Neuron (in vitro differentiated cells): ENCODE measurements around the gene CDC25B.

Source experiments
- H2AFZ ChIP-seq: one replicate; pipeline ENCODE4 v1.6.1; 2013; ENCODE audit warnings: low read depth, mild to moderate bottlenecking, inconsistent platforms, low read length, moderate library complexity
- H3K27me3 ChIP-seq: one replicate; pipeline ENCODE4 v1.6.1; 2013; ENCODE audit warnings: low read length; ENCODE audit not compliant: insufficient read depth
- H3K36me3 ChIP-seq: one replicate; pipeline ENCODE4 v1.6.1; 2013; ENCODE audit warnings: low read length; ENCODE audit not compliant: insufficient read depth
- H3K4me1 ChIP-seq: one replicate; pipeline ENCODE4 v1.6.1; 2013; ENCODE audit warnings: low read length; ENCODE audit not compliant: insufficient read depth
- H3K4me3 ChIP-seq: 2 replicates; pipeline ENCODE4 v1.5.1; 2013; ENCODE audit warnings: mild to moderate bottlenecking, low read length, moderate library complexity
- H3K9me3 ChIP-seq: one replicate; pipeline ENCODE4 v1.6.1; 2013; ENCODE audit warnings: low read length

The CDC25B gene

DNA sequence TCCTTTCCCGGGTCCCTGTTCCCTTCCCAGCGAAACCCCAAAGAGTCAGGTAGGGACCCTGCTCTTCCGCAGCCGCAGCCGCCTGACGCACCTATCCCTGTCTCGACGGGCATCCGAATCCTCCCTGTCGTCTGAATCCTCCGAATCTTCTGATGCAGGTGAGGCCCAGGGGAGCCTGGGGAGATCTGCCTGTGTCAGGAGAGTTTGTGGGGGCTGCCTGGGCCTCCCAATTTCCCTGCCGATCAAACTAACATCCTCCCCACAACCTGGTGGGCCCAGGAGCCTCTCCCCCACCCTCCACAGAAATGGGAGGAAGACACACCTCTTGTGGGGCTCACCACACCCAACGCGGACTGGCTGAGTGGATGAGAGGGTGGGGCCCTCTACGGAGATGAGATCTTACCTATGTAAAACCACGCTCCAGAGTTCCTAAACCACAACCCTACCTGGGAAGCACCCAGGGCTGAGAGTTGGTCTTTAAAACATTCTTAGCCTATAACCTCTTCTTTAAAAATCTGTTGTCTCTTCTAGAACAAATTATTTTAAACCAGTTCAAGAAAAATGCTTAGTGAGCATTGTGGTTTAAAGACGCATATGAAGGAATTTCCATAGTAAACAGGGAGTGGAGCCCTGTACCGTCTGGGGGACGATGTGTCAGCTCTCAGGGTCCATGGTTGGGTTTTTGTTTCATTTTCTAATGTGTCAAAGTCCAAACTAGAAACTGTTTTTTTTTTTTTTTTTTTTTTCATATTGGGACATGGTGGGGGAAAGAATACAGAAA, 1.7 kb downstream of the CDC25B start:
- no peaks in the 10 kb centered on the region for H3K27me3 ChIP-seq
- H3K9me3 ChIP-seq, result no peaks in the 10 kb centered on the region
- H3K36me3 ChIP-seq, result peaks cover 16% of the 10 kb centered on the region
- no peak overlapping the region for H3K4me3 ChIP-seq
- H3K4me1 ChIP-seq, result peaks cover 38% of the 10 kb centered on the region
- H2AFZ ChIP-seq, result no peak overlapping the region

DNA sequence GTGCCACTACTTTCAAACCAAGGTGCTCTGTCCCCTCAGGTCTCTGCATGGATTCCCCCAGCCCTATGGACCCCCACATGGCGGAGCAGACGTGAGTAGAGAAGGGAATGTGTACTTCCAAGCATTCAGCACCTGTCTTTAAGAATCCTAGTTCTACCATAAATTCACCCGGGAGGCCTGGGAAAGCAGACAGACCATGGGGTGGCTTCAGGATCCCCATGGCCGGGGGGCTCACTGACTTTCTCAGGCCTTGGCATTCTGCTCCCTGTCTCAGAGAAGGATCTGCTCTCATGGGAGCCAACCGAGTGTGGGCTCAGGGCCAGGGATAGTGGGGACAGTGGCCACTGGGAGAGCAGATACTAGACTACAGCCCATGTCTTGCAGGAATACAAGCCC, 2.3 kb downstream of the CDC25B start:
- Histone ChIP-seq H3K36me3 (peaks cover 22% of the 10 kb centered on the region), H3K9me3 (no peaks in the 10 kb centered on the region), H3K27me3 (no peaks in the 10 kb centered on the region), H2AFZ (no peak overlapping the region), H3K4me1 (peaks cover 38% of the 10 kb centered on the region), H3K4me3 (no peak overlapping the region)

DNA sequence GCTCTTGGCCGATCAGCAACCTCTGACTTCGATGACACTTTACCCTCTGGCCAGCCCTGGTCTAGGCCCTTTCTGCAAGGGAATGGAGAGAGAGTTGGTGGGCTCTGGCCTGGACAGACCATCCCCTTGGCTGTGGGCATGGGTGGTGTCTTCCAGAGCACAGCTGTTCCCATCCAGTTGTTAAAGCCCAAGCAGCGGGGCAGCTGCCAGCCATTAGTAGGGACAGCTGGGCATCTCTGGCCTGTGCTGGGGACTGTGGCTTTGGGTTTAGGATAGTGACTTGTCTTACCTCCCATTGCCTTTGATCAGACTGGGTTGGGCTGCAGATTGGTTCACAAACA, 2.8 kb downstream of the CDC25B start:
- Histone ChIP-seq H2AFZ (no peak overlapping the region), H3K27me3 (no peaks in the 10 kb centered on the region), H3K4me1 (peaks cover 38% of the 10 kb centered on the region), H3K36me3 (peaks cover 27% of the 10 kb centered on the region), H3K9me3 (no peaks in the 10 kb centered on the region), H3K4me3 (no peak overlapping the region)

- H3K36me3 ChIP-seq, result peaks cover 32% of the 10 kb centered on the region
- no peak overlapping the region for H3K4me3 ChIP-seq
- peaks cover 38% of the 10 kb centered on the region for H3K4me1 ChIP-seq
- H3K27me3 ChIP-seq, result no peaks in the 10 kb centered on the region
- H2AFZ ChIP-seq, result no peak overlapping the region
- no peaks in the 10 kb centered on the region for H3K9me3 ChIP-seq
Measured at GRCh38 chr20:3800256-3800877, 4.3 kb downstream of the CDC25B start.

GRCh38 chr20:3800878-3801260, 4.8 kb downstream of the CDC25B start:
- H3K27me3 ChIP-seq, result no peaks in the 10 kb centered on the region
- H3K9me3 ChIP-seq, result no peaks in the 10 kb centered on the region
- no peak overlapping the region for H2AFZ ChIP-seq
- peaks cover 35% of the 10 kb centered on the region for H3K36me3 ChIP-seq
- H3K4me3 ChIP-seq, result no peak overlapping the region
- H3K4me1 ChIP-seq, result peaks cover 32% of the 10 kb centered on the region

GRCh38 chr20:3801299-3801698, 5.2 kb downstream of the CDC25B start:
- H3K27me3 ChIP-seq, result no peaks in the 10 kb centered on the region
- H3K4me3 ChIP-seq, result no peak overlapping the region
- peaks cover 35% of the 10 kb centered on the region for H3K36me3 ChIP-seq
- H2AFZ ChIP-seq, result no peak overlapping the region
- no peaks in the 10 kb centered on the region for H3K9me3 ChIP-seq
- peaks cover 32% of the 10 kb centered on the region for H3K4me1 ChIP-seq

DNA sequence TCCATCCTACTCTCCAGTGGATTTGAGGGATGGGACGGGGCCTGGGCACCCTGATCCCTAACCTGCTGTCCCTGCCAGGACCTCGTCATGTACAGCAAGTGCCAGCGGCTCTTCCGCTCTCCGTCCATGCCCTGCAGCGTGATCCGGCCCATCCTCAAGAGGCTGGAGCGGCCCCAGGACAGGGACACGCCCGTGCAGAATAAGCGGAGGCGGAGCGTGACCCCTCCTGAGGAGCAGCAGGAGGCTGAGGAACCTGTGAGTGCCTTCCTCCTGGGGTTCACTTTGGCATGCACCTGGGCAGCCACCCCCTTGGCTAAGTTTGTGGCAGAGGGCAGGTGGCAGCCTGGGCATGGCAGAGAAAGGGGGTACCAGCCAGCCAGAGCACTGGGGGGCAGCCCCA, 5.7 kb downstream of the CDC25B start:
- Histone ChIP-seq H3K27me3 (no peaks in the 10 kb centered on the region), H3K36me3 (peaks cover 35% of the 10 kb centered on the region), H3K4me1 (peaks cover 27% of the 10 kb centered on the region), H3K4me3 (no peak overlapping the region), H2AFZ (no peak overlapping the region), H3K9me3 (no peaks in the 10 kb centered on the region)

- Histone ChIP-seq H3K36me3 (peaks cover 35% of the 10 kb centered on the region), H3K4me3 (no peak overlapping the region), H2AFZ (no peak overlapping the region), H3K9me3 (no peaks in the 10 kb centered on the region), H3K4me1 (peaks cover 19% of the 10 kb centered on the region), H3K27me3 (no peaks in the 10 kb centered on the region)
Measured at GRCh38 chr20:3802524-3803239, 6.6 kb downstream of the CDC25B start.

GRCh38 chr20:3803289-3803688, 7.2 kb downstream of the CDC25B start:
- Histone ChIP-seq H3K4me1 (peaks cover 19% of the 10 kb centered on the region), H3K4me3 (no peak overlapping the region), H3K27me3 (no peaks in the 10 kb centered on the region), H3K36me3 (peaks cover 35% of the 10 kb centered on the region), H3K9me3 (no peaks in the 10 kb centered on the region), H2AFZ (no peak overlapping the region)

DNA sequence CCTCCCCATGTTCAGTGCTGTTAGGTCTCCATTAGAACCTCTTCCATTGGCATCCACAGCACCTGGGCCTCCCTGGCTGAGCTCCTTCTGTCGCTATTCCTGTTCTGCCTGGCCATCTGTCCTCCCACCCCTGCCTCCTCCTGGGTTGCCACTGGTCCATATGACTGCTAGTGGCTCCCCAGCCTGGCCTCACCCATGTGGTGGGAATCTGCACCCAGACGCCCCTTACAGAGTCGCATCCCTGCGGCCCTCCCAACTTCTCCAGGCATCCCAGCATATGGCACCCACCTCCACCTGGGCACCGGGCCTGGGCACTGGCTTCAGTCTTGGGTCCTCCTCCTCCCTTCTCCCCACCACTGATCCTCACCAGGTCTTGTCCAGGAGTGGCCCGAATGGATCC, 7.7 kb downstream of the CDC25B start:
- Histone ChIP-seq H3K36me3 (peaks cover 35% of the 10 kb centered on the region), H3K4me3 (no peak overlapping the region), H3K27me3 (no peaks in the 10 kb centered on the region), H3K9me3 (no peaks in the 10 kb centered on the region), H2AFZ (no peak overlapping the region), H3K4me1 (peaks cover 17% of the 10 kb centered on the region)

DNA sequence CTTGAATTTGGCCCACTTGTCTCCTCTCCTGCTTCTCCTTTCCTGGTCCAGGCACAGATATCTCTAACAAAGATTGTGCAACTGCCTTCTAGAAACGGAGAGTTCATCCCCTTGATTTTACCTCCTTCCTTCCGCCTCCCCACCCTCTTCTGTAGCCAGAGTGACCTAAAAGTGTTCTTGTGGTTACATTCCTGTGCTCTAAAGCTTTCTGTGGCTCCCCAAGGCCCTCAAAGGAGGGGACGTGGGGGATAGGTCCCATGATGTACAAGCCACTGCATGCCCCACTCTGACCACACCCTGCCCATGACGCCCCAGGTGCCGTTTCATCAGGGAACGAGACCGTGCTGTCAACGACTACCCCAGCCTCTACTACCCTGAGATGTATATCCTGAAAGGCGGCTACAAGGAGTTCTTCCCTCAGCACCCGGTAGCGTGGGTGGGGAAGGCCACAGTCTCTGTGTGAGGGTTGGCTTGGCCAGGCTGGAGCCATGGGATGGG, 8.2 kb downstream of the CDC25B start:
- Histone ChIP-seq H3K27me3 (no peaks in the 10 kb centered on the region), H3K4me1 (peaks cover 13% of the 10 kb centered on the region), H3K36me3 (peaks cover 35% of the 10 kb centered on the region), H3K4me3 (no peak overlapping the region), H3K9me3 (no peaks in the 10 kb centered on the region), H2AFZ (no peak overlapping the region)

- Histone ChIP-seq H3K36me3 (peaks cover 35% of the 10 kb centered on the region), H3K4me3 (no peak overlapping the region), H2AFZ (no peak overlapping the region), H3K9me3 (no peaks in the 10 kb centered on the region), H3K27me3 (no peaks in the 10 kb centered on the region), H3K4me1 (peaks cover 8% of the 10 kb centered on the region)
Measured at GRCh38 chr20:3804781-3805180, 8.7 kb downstream of the CDC25B start.

DNA sequence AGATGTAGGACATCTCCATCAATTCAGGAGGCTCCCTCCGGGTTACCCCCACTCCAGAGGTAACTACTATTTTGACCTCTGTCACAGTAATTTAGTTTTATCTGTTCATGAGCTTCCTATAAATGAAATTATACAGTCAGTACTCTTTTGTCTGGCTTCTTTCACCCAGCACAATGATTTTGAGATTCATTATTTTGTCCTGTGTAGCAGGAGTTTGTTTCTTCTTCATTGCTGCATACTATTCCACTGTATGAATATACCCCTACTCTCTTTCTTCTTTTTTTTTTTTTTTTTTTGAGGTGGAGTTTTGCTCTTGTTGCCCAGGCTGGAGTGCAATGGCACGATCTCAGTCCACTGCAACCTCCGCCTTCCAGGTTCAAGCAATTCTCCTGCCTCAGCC, 12.4 kb downstream of the CDC25B start:
- H3K4me1 ChIP-seq, result peaks cover 4% of the 10 kb centered on the region
- no peaks in the 10 kb centered on the region for H3K27me3 ChIP-seq
- peaks cover 11% of the 10 kb centered on the region for H3K36me3 ChIP-seq
- no peak overlapping the region for H3K4me3 ChIP-seq
- no peak overlapping the region for H2AFZ ChIP-seq
- H3K9me3 ChIP-seq, result no peaks in the 10 kb centered on the region
